DMS 273 (cell line): ENCODE measurements around the gene NR5A2.
"Not testable (repeated sequence)": the region's sequence is repeated elsewhere in the genome, so short reads cannot be mapped to it uniquely, and the experiment has no call there.

ENCODE experiments used
- DNase-seq: peaks from one replicate; lab custom pipeline; 2025; ENCODE audit not compliant: unreplicated experiment; lab: John Stamatoyannopoulos, UW

Gene NR5A2

DNA sequence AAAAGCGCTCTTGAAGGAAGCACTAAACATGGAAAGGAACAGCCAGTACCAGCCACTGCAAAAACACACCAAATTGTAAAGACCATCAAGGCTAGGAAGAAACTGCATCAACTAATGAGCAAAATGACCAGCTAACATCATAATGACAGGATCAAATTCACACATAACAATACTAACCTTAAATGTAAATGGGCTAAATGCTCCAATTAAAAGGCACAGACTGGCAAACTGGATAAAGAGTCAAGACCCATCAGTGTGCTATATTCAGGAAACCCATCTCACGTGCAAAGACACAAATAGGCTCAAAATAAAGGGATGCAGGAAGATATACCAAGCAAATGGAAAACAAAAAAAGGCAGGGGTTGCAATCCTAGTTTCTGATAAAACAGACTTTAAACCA is 159.8 kb downstream of the NR5A2 start:
- not testable (repeated sequence) for DNase-seq

DNA sequence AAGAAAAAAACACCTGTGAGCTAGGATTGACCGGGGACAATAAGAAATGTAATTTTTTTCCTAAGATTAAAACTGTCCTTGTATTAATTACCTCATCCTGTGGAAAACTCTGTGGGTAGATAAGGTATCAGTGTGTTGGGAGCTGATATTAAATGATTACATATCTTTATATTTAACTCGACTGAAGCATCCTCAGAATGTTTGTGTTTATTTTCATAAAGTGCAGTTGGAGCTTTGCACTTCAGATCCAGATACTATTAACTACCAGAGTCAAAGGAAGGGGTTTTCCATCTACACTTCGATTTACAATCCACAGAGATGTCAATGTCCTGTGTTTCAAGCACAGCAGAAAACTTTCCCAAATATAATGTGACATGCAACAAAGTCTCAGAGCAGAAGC is 164.5 kb downstream of the NR5A2 start:
- no peak for DNase-seq

DNA sequence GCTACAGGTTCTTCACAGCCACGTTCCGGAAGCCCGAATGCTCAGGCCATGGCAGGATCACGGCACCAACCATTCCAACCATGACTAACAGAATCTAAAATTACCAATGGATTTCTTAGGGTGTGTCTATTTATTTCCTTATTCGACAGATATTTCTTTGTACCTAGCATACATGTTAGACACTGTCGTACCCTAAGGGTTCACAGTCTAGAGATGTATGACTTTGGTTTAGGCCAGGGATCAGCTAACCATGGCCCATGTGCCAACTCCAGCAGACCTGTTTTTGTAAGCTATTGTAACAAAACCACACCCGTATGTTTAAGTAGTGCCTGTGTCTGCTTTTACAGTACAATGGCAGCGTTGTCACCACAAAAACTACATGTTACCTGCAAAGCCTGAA is 167.0 kb downstream of the NR5A2 start:
- no peak for DNase-seq

DNA sequence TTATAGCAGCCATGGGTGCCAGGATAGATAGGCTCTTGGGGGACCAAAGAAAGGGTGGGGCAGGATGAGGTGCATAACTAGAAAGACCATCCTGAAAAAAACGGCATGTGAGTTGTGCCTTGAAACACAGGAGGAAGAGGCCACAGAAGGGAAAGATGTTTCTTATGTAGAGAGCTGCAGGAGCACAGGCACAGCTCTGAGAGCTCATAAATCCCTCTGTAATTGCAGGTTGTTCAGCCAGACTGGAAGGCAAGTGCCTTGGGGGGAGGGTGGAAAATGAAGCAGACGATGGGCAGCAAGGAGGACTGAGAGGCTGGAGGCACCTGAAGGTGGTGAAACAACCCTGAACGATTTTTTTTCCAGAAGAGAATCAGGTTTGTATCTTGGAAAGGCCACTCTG is 170.7 kb downstream of the NR5A2 start:
- no peak for DNase-seq

DNA sequence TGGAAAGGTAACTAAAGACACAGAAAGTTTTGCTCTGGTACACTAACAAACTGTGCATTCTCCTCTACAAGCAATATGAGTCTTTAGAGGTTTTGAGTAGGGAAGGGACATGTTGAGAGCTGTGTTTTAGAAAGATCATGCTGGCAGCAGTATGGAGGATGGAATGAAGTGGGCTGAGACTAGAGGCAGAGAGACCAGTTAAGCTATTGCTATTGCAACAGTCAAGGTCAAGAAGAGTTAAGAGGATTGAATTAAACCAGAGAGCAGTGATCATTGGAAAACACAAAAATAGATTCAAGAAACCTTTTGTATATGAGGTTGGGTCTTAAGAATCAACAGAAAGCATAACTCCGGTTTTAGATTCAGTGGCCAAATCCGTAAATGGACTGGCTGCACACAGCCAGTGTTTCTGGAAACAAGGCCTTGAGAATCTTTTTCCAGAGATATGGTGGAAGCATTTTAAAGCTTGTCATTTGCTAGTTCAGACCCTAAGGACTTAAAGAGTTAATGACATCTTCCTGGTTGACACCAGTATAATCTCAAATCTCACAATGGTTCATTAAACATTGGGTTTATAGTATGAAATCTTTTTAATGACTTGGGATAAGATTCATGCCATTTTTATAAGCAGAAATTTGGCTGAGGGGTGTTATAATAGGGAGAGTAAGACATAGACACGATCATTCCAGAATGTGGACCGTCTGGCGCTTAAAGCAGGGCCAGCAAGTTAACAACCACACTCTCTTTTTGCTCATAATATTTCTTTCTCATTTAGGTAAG is 177.9 kb downstream of the NR5A2 start:
- no peak for DNase-seq

DNA sequence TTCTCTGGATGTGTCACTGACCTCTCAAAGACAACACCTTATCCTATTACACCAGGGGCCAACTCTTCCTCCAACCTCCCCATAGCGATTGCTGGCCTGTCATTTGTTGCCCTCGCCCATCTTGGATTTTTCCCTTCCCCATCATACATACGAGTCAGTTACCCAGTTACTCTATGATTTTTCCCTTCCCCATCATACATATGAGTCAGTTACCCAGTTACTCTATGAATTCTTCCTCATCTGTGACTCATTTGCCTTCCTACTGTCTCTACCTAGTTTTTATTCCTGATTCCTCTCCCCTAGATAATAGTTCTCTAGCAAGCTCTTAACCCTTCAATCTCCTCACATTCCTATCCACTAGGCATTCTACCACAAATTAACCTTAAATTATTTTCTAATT is 178.8 kb downstream of the NR5A2 start:
- no peak for DNase-seq

DNA sequence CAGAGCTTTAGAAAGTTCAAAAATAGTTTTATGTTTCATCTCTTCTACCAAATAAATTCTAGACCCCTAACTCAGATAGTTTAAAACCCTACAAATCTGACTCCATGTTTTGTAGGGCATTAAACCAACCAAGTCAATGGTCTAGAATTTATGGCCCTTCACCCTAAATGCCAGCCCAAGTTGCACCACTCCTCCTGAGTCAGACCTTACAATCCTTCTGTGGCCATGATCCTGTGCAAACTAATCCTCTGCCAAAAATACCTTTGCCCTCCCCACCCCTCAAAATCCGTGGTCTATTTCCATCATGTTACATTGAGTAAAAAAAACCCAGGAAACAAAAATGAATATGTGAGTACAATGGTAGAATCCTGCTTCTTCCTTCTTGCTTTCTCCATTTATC is 179.3 kb downstream of the NR5A2 start:
- DNase-seq = no peak

DNA sequence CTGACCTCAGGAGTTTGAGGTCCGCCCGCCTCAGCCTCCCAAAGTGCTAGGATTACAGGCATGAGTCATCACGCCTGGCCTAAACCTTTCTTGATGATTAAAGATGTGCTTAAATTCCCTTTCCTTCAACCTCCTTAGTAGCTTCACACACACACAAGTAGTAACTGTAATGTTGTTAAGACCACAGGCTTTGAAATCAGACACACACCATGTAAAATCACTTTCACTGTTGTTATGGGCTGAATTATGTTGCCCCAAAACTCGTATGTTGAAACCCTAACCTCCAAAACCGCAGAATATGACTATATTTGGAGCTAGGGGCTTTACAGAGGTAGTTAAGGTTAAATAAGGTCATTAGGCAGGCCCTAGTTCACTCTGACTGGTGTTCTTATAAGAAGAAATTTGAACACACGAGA is 180.2 kb downstream of the NR5A2 start:
- DNase-seq = no peak

DNA sequence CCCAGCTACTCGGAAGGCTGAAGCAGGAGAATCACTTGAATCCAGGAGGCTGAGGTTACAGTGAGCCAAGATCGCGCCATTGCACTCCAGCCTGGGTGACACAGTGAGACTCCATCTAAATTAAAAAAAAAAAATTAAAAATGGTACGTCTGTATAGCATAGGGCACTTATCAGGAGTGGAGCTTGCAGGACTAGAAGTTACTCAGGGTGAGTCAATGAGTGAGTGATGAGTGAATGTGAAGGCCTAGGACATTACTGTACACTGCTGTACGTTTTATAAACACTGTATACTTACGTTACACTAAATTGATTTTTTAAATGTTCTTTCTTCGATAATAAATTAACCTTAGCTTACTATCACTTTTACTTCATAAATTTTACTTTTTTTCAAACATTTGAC is 183.6 kb downstream of the NR5A2 start:
- no peak for DNase-seq

DNA sequence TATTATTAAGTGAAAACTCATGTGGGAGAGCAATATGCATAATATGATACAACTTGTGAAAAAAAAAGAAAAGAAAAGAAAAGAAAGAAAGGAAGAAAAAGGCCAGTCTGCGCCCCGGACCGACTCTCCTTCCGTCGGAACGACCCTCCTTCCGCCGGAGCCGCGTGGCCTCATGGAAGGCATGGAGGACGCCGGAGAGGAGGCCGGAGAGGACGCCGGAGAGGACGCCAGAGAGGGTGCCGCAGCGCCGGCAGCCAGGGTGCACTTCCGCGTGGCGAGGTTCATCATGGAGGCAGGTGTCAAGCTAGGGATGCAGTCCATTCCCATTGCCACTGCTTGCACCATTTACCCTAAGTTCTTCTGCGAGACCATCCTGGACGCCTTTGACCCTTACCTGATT is 185.9 kb downstream of the NR5A2 start:
- DNase-seq = no peak

DNA sequence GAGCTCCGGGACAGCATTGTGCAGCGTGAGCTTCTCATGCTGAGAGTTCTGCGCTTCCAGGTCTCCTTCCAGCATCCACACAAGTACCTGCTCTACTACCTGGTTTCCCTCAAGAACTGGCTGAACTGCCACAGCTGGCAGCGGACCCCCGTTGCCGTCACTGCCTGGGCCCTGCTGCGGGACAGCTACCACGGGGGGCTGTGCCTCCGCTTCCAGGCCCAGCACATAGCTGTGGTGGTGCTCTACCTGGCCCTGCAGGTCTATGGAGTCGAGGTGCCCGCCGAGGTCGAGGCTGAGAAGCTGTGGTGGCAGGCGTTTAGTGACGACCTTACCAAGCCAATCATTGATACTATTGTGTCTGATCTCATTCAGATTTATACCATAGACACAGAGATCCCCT is 186.4 kb downstream of the NR5A2 start:
- DNase-seq = no peak

DNA sequence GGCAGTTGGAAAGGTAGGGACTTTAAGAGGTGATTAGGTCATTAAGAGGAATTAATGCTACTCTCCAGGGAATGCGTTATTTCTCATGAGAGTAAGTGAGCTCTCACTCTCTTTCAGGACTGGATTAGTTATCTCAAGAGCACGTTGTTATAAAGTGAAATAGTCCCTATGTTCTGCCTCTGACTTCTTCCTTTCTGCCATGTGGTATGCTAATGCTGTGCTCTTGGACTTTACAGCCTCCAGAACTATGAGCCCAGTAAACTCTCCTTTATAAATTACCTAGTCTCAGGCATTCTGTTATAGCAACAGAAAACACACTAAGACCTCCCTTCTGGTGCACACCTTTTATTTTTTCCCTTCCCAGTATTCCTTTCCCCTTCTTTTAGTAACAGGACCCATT is 187.8 kb downstream of the NR5A2 start:
- no peak for DNase-seq

DNA sequence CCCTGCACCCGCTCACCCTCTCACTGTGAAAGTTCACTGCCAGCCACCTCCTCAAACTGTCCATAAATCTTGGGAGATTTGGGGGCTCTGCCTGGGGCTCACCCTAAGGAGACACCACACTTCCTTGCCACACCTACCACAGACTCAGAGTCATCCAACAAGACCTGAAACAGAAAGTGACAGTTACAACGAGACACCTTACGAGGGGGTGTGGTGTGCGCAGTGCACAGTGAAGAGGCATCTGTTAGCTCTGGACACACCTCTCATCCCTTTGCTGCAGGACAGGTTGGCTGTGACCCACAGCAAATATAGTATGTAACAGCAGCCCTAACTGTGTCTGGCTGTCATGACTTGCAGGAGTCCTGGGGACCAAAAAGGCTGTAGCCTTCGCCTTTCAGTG is 190.2 kb downstream of the NR5A2 start:
- no peak for DNase-seq

DNA sequence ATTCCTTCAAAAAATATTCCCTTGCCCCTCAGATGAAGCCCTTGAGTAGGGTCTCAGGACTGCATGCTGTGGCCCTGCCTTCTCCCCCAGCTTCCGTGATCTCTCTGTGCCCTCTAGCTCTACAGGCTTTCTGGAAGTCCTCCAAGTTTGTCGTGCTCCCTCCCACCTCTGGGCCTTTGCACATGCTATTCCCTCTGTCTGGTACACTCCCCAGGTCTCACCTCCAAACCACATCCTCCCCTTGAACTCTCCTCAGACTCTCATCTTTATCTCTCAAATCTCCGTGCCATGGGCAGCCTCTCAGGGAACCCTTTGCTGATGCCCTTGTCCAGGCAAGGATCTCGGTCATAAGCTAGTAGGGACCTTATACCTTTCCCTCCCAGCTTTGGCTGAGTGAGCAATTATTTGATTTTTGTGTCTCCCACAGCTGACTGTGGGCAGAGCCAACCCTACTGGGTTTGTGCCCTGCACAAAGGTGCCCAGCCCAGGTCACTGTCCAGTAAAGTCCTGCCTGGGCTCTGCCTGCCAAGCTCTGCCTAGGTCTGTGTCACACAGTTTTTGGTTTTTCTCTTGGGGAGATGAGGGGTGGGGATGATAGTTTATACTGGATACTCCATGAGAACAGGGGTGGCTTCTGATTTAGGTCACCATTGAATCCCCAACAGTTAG is 194.2 kb downstream of the NR5A2 start:
- no peak for DNase-seq

DNA sequence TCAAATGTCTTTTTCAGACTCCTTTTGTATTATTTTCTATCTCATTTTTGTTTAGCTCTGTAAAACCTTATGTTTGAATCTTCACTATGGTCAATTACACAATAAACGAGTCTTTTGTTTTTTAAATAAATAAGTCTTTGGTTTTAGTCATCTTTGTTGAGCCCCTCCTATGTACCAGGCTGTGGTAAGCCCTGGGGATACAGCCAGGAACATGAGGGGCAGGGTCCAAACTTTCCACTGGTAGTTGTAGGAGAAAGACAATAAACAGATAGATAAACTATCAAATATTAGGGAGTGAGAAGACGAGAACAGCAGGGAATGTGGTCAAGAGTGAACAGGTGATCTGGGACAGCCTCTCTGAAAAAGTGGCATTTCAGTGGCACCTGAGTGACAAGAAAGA is 195.7 kb downstream of the NR5A2 start:
- DNase-seq = no peak

DNA sequence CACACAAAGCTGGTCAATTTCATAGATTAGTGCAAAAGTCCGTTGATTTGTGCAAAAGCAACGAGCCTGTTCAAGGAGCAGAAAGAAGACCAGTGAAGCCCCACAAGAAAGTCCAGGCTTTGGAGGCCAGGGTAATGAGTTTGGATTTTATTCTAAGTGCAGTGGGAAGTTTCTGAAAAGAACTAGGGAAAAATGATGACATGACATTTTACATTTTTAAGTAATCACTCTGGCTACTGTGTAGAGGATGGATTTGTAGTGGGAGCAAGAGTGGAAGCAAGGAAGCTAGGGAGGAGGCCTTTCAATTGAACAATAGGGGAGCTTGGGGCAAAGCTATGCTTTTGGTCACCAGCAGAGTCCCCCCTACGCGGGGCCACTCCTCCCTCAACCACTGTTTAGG is 196.1 kb downstream of the NR5A2 start:
- DNase-seq = no peak

DNA sequence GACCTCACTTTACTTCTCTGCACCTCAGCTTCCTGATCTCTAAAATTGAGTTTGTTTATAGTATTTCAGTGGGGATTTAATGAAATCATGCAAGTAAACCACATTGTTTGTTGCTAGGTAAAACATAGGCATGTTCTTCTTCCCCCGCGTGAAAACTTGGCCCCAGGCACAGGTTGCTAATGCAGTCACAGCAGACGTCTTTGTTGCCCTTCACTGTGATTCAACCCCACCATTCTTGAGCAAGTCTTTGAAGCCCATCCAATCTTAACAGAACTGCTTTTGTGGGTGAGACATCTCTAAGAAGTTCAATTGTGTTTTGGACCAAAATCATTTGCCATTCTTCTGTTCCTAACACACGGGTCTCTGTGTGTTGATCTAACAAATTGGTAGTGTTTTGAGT is 196.8 kb downstream of the NR5A2 start:
- DNase-seq = no peak

DNA sequence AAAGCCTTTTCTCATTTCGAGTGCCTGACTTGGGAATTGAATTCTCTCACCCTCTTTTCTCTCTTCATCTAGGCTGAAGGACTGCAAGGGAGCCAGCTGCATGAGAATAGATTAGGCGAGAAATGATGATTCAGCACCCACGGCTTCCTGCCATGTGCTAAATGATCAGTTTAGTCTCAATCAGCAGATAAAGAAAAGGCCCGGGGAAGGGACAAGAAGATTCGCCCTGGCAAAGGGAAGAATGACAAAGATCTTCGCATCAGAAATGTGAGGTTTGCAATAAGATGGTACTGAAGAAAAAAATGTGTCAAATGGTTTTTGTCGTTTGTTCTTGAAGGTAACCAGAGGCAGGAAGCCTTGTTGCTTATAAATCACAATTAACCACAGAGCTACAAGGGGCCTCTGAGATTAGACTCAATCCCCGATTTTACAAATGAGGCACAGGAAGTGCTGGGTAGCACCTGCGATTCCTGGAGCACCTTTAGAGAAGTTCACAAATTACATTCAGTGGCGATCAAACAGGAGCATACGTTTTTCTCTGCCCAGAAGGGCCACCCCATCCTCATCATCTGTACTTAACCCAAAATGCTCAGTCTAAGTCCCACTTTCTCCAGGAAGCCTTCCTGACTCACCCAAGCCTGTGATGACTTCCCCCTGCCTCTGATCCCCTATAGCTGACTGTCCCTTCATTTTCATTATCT is 198.9 kb downstream of the NR5A2 start:
- DNase-seq = no peak

DNA sequence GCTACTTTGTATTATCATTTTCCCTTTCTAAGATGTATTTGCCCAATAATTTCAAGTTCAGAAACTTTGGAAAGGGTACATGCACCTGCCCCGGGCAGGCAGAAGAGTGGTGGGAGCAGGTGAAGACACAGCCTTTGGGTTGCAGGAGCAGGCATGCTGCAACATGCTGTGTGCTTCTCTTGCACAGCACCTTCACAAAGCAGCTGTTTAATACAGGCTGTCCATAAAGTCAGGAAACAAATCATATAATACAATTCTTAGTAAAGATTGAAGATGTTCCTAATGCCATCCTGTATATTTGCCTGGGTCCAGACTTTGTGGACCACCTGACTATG is 199.4 kb downstream of the NR5A2 start:
- DNase-seq = peak; percentile 8
